Panc1 (cell line): ENCODE results near the gene DNAJC12.

Experiments
- POLR2AphosphoS5 ChIP-seq: IDR thresholded peaks from 2 replicates; pipeline ENCODE4 v1.6.1; 2012; ENCODE audit warnings: mild to moderate bottlenecking, low read depth, low read length, moderate library complexity
- REST ChIP-seq, 2 experiments: IDR thresholded peaks; 2 replicates each; pipeline ENCODE4 v1.6.1; 2011 to 2012; ENCODE audit warnings: low read depth in 2 of 2, control low read depth in 1 of 2, low read length in 1 of 2, mild to moderate bottlenecking in 1 of 2, moderate library complexity in 1 of 2; ENCODE audit not compliant: insufficient read depth in 1 of 2
- TF ChIP-seq, protein P1 (sequence below): fragments of 450-650 bp; IDR thresholded peaks from 2 replicates; pipeline ENCODE4 v1.5.1; 2017; ENCODE audit warnings: mild to moderate bottlenecking

GRCh38 chr10:67763499-67764011, 74.4 kb downstream of the DNAJC12 start:
- TF ChIP-seq, protein P1, sequence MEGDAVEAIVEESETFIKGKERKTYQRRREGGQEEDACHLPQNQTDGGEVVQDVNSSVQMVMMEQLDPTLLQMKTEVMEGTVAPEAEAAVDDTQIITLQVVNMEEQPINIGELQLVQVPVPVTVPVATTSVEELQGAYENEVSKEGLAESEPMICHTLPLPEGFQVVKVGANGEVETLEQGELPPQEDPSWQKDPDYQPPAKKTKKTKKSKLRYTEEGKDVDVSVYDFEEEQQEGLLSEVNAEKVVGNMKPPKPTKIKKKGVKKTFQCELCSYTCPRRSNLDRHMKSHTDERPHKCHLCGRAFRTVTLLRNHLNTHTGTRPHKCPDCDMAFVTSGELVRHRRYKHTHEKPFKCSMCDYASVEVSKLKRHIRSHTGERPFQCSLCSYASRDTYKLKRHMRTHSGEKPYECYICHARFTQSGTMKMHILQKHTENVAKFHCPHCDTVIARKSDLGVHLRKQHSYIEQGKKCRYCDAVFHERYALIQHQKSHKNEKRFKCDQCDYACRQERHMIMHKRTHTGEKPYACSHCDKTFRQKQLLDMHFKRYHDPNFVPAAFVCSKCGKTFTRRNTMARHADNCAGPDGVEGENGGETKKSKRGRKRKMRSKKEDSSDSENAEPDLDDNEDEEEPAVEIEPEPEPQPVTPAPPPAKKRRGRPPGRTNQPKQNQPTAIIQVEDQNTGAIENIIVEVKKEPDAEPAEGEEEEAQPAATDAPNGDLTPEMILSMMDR = no peak
- TF ChIP-seq POLR2AphosphoS5 (0 out of 2 replicates have a peak, but pooled peaks have one; percentile 28), REST (IDR thresholded peaks at IDR 0.05; ENCODE audit: insufficient read depth in 1 of 2, low read depth in 2 of 2, low read length in 1 of 2) (no peak)
